HG02571 (cell line): ENCODE measurements around the gene BCR.

Experiments used
- ATAC-seq: cut with Tn5 transposase; IDR thresholded peaks from one replicate; pipeline ENCODE4 v1.9.1; 2021; ENCODE audit warnings: mild to moderate bottlenecking, moderate library complexity; ENCODE audit not compliant: unreplicated experiment

BCR gene

DNA sequence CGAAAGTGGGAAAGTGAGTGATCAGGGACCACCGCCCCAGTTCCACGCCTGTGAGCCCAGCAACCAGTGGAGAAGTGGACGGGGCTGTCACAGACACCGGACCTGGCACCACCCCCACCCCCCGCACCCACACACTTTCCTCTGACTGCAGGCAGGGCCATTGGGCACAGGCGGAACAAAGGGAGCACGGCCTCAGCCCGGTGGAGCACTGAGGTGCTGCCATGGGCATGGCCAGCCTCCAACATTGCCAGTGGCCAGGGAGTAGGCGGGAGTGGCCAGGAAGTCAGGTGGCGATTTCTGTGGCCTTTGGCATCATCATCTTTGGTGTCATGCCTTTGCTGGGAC is 78.5 kb downstream of the BCR start:
- ATAC-seq = no peak

DNA sequence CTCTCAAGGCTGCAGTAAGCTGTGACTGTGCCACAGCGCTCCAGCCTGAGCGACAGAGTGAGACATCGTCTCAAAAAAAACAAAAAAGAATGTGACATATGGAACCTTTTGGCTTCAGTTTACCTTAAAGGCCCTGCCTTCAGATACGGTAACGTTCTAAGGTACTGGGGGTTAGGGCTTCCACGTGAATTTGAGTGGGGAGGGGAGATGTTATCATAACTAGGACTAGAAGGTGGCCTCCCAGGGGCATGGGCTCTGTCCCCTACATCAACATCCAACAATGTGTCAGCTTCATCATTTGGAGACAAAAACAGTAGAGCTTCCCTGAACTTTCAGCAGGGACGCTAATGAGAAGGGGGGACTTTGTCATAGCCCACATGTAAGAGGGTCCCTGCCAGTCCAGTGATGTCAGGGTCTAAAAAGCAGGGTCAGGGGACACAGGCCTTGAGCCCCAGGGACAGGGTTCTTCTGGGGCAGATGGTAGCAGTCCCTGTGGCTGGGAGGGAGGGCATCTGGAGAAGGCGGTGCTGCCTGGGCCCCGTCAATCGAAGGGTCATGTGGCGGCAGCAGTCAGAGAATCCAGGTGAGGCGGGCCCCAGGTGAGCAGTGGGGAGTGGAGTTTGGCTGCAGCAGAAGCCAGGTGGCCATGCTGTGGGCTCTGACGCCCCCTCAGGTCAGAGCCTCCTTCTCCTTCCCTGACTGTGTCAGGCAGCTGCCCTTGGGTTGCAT is 79.8 kb downstream of the BCR start:
- no peak for ATAC-seq

DNA sequence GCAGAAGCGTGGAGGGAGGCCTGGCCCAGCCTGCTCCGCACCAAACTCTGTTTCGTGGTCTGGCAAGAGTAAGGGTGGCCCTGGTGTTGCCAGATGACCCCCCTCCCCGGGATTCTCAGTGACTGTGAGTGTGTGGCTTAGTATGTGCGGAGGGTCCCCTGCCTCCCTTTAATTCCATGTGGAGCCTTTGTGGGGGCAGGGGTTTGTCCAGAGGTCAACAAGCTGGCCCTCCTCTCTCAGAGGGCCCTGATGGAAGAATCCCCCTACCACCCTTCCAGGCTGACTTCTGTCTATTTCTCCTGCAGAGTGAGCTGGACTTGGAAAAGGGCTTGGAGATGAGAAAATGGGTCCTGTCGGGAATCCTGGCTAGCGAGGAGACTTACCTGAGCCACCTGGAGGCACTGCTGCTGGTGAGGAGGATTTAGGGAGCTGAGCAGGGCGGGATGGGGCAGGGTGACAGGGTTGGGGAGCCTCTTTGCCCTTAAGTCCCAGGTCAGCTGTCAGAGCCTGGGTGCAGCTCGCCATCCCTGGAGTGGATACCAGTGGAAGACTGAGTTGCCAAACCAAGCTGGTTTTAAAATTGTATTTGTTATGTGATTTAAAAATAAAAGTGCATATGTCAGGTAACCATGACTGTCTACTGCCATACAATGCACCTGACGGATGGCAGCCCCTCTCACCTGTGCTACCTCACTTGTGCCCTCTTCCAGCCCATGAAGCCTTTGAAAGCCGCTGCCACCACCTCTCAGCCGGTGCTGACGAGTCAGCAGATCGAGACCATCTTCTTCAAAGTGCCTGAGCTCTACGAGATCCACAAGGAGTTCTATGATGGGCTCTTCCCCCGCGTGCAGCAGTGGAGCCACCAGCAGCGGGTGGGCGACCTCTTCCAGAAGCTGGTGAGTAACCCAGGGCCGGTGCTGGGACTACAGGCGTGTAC is 80.6 kb downstream of the BCR start:
- ATAC-seq = no peak

DNA sequence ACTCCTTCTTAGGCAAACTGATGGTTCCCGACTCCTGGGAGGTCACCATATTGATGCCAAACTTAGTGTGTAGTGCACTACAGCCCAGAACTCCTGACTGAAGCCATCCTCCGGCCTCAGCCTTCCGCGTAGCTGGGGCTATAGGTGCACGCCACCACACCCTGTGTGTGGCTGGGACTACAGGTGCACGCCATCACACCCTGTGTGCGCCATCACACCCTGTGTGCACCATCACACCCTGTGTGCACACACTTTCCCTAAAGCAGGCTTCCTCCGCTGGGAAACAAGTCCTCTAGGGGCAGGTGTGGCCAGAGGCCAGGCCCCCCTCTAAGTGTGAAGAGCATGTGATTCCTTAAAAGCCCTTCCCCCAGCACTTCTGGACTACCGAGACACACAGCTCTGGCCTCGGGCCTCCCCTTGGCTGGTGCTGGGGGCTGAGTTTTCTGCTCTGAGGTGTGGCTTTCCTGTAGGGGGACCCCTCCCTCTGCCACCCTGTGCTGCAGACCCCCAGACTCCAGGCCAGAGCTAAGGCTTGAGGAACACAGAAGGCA is 81.7 kb downstream of the BCR start:
- no peak for ATAC-seq

DNA sequence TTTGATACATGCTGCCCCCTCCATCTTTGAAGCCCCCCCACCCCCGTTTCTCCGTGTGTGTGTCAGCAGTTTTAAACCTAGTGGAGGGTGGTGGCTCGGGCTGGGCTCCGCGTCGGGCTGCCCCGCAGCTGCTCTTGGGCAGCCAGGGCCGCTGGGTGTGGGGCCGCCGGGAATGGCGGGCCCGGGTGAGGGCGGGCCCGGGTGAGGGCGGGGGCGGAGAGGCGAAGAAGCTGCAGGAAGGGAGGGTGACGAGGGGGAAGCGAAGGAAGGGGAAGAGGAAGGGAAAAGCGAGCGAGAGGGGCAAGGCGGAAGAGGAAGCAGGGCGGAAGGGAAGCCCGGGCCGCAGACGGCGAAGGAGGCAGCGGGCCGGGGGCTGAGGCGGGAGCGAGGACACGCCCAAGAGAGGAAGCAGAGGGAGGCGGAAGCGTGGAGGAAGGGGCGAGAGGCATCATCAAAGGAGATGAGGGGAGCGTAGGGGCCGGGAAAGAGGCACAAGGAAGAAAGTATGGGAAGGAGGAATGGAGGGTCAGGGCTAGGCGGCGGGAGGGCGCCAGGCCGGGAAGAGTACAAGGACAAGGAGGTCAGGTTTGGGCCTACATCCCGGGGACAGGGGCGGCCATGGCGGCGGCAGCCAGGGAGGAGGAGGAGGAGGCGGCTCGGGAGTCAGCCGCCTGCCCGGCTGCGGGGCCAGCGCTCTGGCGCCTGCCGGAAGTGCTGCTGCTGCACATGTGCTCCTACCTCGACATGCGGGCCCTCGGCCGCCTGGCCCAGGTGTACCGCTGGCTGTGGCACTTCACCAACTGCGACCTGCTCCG is 82.4 kb downstream of the BCR start:
- ATAC-seq = no peak

DNA sequence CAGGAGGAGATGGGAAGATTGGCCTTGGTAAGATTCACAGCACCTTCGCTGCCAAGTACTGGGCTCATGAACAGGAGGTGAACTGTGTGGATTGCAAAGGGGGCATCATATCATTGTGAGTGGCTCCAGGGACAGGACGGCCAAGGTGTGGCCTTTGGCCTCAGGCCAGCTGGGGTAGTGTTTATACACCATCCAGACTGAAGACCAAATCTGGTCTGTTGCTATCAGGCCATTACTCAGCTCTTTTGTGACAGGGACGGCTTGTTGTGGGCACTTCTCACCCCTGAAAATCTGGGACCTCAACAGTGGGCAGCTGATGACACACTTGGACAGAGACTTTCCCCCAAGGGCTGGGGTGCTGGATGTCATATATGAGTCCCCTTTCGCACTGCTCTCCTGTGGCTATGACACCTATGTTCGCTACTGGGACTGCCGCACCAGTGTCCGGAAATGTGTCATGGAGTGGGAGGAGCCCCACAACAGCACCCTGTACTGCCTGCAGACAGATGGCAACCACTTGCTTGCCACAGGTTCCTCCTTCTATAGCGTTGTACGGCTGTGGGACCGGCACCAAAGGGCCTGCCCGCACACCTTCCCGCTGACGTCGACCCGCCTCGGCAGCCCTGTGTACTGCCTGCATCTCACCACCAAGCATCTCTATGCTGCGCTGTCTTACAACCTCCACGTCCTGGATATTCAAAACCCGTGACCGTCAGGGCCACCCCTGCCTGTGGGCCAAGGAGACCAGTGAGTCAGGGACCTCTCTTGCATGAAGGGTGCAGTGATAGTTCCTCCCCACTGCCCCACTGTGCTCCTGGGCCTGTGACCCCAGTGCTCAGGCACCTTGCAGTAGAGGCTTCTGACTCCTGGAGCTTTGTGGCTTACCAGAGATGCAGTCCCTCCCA is 83.6 kb downstream of the BCR start:
- no peak for ATAC-seq

DNA sequence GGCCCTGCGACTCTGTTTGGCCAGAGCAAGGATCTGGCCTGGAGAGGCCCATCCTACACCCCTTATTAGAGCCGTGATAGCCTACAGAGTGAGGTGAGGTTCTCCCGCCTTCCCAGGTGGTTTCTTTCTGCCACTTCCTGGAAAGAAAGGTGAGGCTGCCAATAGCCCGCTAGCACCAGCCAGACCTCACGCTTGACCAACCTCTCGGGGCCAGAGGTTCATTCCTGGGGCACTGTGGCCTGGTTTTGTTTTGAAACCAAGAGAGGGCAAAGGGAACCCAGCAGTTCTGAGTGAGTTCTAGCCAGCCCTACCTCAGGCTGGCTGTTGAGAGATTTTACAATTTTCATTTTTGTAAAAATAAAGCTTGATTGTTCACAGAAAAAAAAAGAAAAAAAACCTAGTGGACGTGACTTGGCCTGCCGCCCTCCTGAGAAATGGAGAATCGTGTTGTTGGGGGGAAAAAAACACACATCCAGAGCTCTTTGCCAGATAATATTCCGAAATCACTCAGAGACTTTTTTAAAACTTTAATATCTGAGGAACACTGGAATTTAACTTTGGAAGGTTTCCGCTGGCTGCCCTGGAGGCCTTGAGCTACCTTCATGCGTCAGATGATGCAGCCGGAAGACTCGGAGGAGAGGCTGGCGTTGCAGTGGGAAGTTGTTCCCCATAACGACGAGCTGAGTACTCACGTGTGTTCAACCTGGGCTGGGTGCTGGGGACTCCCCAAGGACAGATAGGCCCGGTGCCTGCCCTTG is 84.5 kb downstream of the BCR start:
- ATAC-seq = no peak

DNA sequence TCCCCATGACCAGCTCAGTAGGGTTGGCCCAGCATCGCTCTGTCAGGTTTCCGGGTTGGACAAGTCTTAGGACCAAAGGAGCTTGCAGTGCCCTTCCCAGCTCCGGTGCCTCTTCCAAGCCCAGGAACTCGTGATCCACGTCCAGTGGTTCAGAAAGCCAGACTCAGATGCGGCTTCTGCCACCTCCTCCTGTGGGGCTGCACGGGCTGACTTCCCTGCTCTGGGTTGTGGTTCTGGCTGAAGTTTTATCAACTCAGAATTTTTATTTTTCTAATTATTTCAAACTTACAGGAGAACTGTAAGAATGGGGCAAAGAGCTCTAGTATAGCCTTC is 85.0 kb downstream of the BCR start:
- no peak for ATAC-seq

DNA sequence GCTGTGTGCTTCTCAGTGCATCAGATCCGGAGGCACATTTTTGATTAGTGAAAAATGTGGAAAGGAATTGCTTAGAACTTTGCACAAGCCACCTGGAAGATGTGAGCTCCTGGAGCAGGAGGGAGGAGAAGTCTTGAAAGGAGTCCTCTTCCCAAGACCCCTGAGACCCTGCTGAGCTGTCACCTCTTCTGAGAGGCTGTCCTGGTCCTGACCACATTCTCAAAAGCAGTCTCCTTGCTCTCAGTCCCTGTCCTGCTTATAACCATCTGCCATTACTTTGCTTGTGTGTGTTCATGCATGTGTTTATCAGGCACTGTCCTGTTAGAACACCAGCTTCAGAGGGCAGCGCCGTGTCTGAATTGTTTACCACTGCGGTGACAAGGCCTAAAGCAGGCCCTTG is 86.5 kb downstream of the BCR start:
- no peak for ATAC-seq

DNA sequence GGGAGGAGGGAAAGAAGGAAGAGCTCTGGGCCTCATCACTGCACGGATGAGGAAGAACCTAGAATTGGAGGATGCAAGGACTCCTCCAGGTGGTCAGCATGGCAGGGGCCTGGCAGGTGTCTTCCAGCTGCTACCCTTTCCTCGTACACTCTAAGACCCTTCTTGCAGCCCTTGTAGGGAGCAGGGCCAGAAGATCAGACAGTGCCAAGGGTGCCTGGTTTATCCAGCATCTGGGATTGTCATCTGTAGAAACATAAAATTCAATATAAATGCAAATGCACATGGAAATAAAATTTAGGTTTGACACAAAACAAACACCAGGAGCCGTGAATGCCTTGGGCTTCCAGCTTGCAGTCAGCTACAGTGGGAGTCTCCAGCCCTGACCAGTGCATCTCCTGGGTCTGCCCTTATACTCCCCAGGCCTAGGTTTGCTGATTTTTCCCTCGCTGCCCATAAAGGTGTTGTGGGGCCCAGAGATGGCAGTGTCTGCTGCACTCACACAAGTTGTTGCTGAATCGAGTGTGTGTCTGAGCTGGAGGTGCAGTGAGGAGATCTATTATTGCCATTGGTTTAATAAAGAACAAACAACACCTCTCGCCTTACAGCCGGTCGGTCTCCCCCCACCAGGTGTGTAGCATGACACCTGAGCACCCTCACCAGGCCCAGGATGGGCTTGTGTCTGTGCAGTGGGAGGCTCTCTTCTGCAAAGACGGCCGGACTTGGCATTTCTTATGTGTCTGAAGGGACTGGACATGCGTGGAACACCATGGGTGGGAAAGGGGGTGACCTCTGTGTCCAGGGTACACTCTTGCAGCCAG is 87.1 kb downstream of the BCR start:
- no peak for ATAC-seq

DNA sequence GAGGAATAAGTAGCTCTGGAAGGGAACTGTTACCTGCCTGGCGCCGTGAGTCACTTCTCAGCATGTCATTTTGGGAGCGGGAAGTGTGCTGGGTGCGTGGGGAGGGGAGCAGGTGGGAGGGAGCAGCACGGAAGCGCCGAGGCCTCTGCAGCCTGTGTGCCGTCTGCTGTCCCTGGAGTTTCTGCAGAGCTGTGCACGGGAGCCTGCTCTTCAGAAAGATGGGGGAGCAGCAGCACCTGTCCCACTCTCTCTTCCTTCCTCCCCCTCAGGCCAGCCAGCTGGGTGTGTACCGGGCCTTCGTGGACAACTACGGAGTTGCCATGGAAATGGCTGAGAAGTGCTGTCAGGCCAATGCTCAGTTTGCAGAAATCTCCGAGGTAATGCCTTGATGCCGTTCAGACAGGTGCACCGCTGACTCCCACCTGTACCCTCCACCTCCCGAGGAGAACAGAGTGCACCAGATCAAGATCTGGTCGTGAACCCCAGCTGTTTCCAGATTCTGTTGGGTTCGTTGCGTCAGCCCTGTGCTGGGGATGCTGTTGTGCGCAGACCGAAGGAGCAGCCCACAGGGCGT is 87.9 kb downstream of the BCR start:
- ATAC-seq = no peak

DNA sequence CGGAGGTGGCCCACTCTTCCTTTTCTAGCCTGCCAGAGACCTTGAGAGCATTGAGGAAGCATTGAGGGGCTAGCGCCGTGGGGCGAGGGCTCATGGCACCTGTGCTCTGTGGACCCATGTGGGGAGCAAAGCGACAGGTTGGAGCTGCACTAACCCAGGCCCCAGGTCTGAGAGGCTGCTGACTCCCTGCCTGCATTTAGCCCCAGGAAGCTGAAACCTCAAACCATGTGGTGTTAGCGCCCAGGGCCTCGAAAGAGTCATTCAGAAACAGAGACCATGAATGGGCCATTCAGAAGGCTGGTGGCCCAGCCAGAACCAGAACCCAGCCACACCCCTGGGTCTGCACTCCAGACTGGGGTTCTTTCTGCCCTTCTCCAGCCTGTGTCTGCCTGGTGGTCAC is 88.6 kb downstream of the BCR start:
- no peak for ATAC-seq

DNA sequence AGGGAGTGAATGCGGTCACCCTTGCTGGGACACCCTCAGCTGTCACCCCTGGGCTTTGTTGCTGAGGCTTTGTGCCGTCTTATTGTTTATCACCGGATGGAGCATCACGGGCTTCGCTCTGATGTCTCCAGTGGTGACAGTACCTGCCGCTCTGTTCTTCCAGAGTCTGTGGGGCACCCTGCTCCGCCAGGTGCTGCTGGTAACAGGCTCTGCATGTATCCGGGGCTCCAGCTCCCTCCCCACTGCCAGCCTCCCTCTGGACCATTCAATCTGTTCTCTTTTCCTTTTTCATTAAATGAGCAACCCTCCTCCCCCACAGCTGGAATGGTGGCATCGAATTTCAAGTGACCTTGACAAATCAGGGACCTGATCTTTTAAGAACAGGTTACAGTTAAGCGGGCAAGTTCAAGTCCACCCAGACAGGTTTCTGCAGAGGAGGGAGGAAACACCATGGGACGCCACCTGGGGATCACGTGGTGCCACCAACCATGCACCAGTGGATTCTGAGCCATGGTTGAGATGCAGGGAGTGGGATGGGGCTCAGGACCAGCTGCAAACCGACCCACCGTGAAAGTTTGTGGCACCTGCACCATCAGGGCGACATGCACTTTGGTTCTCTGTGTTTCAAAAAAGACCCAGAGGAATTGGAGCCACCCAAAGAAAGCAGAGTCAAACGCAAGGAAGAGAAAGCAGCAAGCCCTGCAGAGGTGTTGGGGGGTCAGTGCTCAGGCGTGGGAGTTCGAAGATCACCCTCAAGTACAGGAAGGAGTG is 89.3 kb downstream of the BCR start:
- ATAC-seq = no peak

DNA sequence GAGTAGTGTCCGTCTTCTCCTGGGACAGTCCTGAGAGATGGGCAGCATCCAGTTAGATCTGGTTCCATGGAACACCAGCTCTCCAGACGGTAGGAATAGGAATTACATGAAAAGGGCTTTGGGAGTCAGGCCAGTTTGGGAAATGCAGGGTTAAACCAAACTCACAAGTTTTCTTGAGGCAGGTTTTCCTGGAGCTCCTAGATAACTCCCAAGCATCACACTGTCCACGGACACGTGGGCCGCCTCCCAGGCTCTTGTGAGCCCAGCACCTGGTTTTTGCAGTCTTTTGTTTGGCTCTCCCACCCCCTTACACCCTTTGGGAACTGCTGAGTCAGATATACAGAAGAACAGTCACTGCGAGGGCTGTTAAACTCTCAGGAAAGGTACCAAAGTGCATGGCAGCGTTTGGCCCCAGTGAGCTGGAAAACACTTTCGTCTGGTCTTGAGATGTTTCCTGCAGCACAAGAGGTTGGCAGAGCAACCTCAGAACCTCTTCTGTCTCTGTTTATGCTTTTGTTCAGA is 90.0 kb downstream of the BCR start:
- ATAC-seq = no peak

DNA sequence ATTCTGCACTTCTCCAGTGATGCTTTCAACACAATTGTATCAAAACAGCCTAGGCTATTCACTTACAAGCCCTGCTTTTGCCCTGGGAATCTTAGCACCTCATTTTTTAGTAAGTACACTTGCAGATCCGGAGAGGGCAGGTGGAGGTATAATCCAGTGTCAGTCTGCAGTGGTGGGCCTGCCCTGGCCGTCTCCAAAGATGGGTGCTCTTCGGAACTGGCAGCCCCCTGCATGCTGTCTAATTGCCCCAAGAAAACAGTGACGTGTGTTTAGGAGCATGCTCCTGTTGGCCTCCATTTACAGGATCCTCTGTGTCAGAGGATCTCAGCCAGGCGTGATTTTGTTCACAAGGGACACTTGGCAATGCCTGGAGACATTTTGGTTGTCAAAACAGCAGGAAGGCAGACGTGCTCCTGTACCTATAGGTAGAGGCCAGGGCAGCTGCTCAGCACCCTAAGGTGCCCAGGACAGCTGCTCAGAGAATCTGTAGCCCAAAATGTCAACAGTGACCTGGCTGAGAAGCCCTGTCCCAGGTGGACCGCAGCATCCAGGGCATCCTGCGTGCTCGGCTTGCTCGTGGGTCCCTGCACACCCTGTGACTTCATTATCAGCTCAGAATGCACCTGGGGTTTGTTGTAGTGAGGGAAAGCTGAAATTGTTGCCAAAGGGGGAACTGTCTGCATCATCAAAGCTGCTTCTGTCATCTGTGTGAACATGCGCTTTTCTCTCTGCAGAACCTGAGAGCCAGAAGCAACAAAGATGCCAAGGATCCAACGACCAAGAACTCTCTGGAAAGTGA is 90.7 kb downstream of the BCR start:
- ATAC-seq = no peak

DNA sequence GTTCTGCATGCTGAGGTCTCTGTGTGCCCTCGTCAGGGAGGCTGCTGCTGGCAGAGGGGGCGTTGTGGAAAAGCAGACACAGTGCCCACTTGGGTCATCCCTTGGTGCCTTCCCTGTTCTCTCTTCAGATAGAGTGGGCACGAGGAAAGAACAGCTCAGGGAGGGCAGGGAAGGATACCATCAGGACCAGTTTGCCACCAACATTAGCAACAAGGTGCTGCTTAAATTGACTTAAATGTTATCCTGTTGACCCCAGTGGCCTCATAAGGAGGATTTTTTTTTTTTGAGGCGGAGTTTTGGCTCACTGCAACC is 91.2 kb downstream of the BCR start:
- no peak for ATAC-seq

DNA sequence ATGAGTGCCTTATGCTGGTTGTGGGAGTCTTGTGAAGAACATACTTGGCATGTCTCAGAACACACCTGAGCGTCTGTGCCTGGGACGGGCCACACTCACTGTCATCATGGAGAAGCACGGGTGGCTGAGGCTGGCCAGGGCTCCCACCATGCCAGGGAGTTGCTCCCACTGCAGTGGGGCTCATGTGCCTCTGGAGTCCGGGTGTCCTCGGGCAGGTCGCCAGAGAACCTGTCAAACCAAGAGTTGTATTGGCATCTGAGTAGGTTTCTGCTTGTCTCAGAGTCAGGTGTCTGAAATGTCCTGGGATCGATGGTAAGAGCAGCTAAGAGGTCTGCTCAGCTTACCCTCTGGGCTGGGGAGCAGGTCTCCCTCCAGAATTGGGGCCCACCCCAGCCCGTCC is 92.1 kb downstream of the BCR start:
- ATAC-seq = no peak
